Large intestine (tissue), 3 donors: ENCODE measurements around the gene MPRIP. TPM values are rescaled to one million over a fixed set of nuclear protein-coding genes. Genes with fewer than 3 reads are reported as not detected.

Experiments
- DNase-seq, 2 donors: peaks; one replicate each; pipeline versions ENCODE4 v3.0.0 to v3.0.0-alpha.2; 2013
- H3K27ac ChIP-seq: one replicate; pipeline ENCODE4 v1.5.1; 2013; ENCODE audit warnings: low read length
- H3K27me3 ChIP-seq: 2 replicates; pipeline ENCODE4 v1.6.1; 2013; ENCODE audit warnings: low read length; ENCODE audit not compliant: control insufficient read depth, insufficient read depth
- H3K36me3 ChIP-seq: 2 replicates; pipeline ENCODE4 v1.6.1; 2013; ENCODE audit warnings: low read length; ENCODE audit not compliant: control insufficient read depth, insufficient read depth
- H3K4me1 ChIP-seq: one replicate; pipeline ENCODE4 v1.6.1; 2013; ENCODE audit warnings: low read length; ENCODE audit not compliant: control insufficient read depth, insufficient read depth
- H3K4me3 ChIP-seq: one replicate; pipeline ENCODE4 v1.5.1; 2013; ENCODE audit warnings: low read length
- H3K9me3 ChIP-seq: one replicate; pipeline ENCODE4 v1.6.1; 2013; ENCODE audit warnings: mild to moderate bottlenecking, low read depth, low read length, moderate library complexity; ENCODE audit not compliant: control insufficient read depth
- WGBS: methylation state at CpG from one replicate; pipeline ENCODE4 v1.1.5; 2013; ENCODE audit warnings: low lambda C conversion rate; ENCODE audit not compliant: insufficient coverage; 5-methylcytosine and 5-hydroxymethylcytosine counted together
- polyA plus RNA-seq: library from polyadenylated mRNA; unstranded; fragments of 120-200 nt; gene quantifications from one replicate; pipeline ENCODE4 v1.2.1, GENCODE V29; 2013

MPRIP gene
- polyA plus RNA-seq, 1 donor, result 178 TPM

DNA sequence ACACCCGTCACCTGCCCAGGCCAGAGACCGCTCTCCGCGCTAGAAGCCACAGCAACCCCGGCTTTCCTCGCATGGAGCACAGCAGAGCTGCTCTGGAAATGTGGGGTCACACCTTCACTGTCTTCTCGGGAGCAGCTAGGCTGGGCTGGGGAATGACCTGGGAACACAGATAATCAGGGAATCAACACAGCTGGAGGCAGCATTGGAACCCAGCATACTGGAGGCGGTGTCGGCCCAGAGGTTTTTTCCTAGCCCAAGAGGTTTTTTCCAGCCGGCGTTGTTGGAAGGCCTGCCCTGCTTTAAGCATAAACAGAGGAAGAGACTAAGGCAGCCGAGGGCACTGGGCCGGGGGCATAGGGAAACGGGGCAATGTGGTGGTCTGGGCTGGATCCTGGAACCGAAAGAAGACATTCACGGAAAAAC is 164.7 kb downstream of the MPRIP start:
- Histone ChIP-seq H3K27ac (no peak overlapping the region), H3K4me3 (no peak overlapping the region), H3K9me3 (peaks cover 6% of the 10 kb centered on the region), H3K4me1 (peaks cover 20% of the 10 kb centered on the region), H3K36me3 (peaks cover 20% of the 10 kb centered on the region), H3K27me3 (no peaks in the 10 kb centered on the region)
- no peak for DNase-seq
- WGBS, result 93% methylated on average over 3 of the region's 16 CpGs

- peaks cover 14% of the 10 kb centered on the region for H3K36me3 ChIP-seq
- H3K27me3 ChIP-seq, result no peaks in the 10 kb centered on the region
- no peak overlapping the region for H3K27ac ChIP-seq
- H3K4me1 ChIP-seq, result peaks cover 20% of the 10 kb centered on the region
- no CpG with 5 or more reads among the region's 8 CpGs for WGBS
- no peak for DNase-seq
- peaks cover 6% of the 10 kb centered on the region for H3K9me3 ChIP-seq
- H3K4me3 ChIP-seq, result no peak overlapping the region
These were observed 165.7 kb downstream of the MPRIP start for GRCh38 chr17:17207998-17208397.

DNA sequence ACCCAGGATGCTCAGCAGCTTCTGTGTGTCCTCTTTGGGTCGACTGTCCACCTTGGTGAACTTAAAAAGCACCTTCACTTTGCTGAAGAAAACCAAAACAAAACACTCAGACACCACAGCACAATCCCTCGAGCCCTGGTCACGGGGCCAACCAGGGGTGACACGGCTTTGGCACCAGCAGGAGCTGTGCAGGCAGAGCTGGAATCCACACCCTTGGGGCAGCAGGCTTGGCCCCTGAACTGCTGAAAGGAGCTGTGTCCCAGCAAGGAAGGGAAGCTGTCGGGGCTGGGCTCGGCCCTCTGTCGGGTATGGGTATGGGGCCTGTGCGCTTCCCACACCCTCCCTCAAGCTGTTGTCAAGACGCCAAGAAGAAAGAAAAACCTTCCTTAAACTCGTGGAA is 171.5 kb downstream of the MPRIP start:
- H3K4me1 ChIP-seq, result no peaks in the 10 kb centered on the region
- no peaks in the 10 kb centered on the region for H3K27me3 ChIP-seq
- H3K9me3 ChIP-seq, result no peaks in the 10 kb centered on the region
- H3K27ac ChIP-seq, result no peak overlapping the region
- H3K4me3 ChIP-seq, result no peak overlapping the region
- 80% methylated on average over 1 of the region's 10 CpGs for WGBS
- peaks cover 68% of the 10 kb centered on the region for H3K36me3 ChIP-seq
- no peak for DNase-seq

GRCh38 chr17:17214646-17215436 is 172.6 kb downstream of the MPRIP start:
- H3K36me3 ChIP-seq, result peaks cover 75% of the 10 kb centered on the region
- H3K27ac ChIP-seq, result no peak overlapping the region
- H3K9me3 ChIP-seq, result no peaks in the 10 kb centered on the region
- H3K4me3 ChIP-seq, result no peak overlapping the region
- no peaks in the 10 kb centered on the region for H3K4me1 ChIP-seq
- no CpG with 5 or more reads among the region's 27 CpGs for WGBS
- no peak for DNase-seq
- H3K27me3 ChIP-seq, result no peaks in the 10 kb centered on the region

DNA sequence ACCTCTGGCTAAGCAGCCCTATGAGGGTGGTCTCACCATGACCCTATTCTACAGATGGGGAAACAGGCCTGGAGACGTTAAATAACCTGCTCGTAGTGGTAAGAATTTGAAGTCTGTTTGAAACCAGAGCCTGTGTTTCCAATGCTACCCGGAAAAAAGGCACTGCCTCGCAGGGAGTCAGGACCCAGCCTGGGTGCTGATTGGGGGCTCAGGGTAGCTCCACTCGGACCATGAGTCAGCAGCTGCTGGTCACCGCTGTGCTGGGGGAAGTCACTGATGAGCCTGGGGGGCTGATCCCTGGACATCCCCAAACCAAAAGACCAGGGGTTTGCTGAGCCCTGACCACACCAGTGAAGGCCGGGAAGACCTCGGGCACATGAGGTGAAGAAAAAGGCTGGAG is 173.3 kb downstream of the MPRIP start:
- H3K27ac ChIP-seq, result no peak overlapping the region
- H3K36me3 ChIP-seq, result peaks cover 81% of the 10 kb centered on the region
- H3K9me3 ChIP-seq, result no peaks in the 10 kb centered on the region
- H3K27me3 ChIP-seq, result no peaks in the 10 kb centered on the region
- no peaks in the 10 kb centered on the region for H3K4me1 ChIP-seq
- DNase-seq, result no peak
- H3K4me3 ChIP-seq, result no peak overlapping the region
- WGBS, result no CpG with 5 or more reads among the region's 8 CpGs

GRCh38 chr17:17216236-17216635 is 174.0 kb downstream of the MPRIP start:
- Histone ChIP-seq H3K4me3 (no peak overlapping the region), H3K4me1 (no peaks in the 10 kb centered on the region), H3K27me3 (no peaks in the 10 kb centered on the region), H3K36me3 (peaks cover 83% of the 10 kb centered on the region), H3K9me3 (no peaks in the 10 kb centered on the region), H3K27ac (no peak overlapping the region)
- no peak for DNase-seq
- WGBS, result no CpG with 5 or more reads among the region's 17 CpGs

- Histone ChIP-seq H3K4me3 (no peak overlapping the region), H3K4me1 (no peaks in the 10 kb centered on the region), H3K27me3 (no peaks in the 10 kb centered on the region), H3K36me3 (peaks cover 84% of the 10 kb centered on the region), H3K9me3 (no peaks in the 10 kb centered on the region), H3K27ac (no peak overlapping the region)
- DNase-seq, result no peak
- WGBS, result no CpG with 5 or more reads among the region's 16 CpGs
These were observed 174.5 kb downstream of the MPRIP start for GRCh38 chr17:17216776-17217175.

DNA sequence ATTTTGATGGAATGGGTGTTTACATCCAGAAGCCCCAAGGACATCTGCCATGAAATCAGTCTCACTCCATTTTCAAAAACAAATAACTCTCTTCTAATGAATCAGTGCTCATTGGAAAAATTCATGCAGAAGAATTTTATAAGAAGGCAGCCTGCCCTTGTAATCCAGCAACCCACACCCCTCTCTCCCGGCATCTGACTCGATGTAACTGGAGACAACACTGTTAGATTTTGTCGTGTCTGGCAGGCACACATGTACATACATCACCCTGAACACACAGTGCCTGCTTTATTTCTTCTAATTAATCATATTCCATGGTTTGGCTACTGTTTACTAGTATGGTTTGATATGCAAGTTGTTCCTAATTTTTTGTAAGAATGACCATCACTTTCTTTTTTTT is 175.7 kb downstream of the MPRIP start:
- H3K27me3 ChIP-seq, result no peaks in the 10 kb centered on the region
- no CpG with 5 or more reads among the region's 3 CpGs for WGBS
- no peaks in the 10 kb centered on the region for H3K4me1 ChIP-seq
- no peaks in the 10 kb centered on the region for H3K9me3 ChIP-seq
- peaks cover 90% of the 10 kb centered on the region for H3K36me3 ChIP-seq
- no peak overlapping the region for H3K27ac ChIP-seq
- no peak for DNase-seq
- H3K4me3 ChIP-seq, result no peak overlapping the region

- H3K27me3 ChIP-seq, result no peaks in the 10 kb centered on the region
- no peak overlapping the region for H3K27ac ChIP-seq
- 100% methylated on average over 1 of the region's 8 CpGs for WGBS
- no peaks in the 10 kb centered on the region for H3K4me1 ChIP-seq
- H3K9me3 ChIP-seq, result no peaks in the 10 kb centered on the region
- no peak overlapping the region for H3K4me3 ChIP-seq
- H3K36me3 ChIP-seq, result peaks cover 93% of the 10 kb centered on the region
- DNase-seq, result no peak
These were observed 178.3 kb downstream of the MPRIP start for GRCh38 chr17:17220529-17220928.

DNA sequence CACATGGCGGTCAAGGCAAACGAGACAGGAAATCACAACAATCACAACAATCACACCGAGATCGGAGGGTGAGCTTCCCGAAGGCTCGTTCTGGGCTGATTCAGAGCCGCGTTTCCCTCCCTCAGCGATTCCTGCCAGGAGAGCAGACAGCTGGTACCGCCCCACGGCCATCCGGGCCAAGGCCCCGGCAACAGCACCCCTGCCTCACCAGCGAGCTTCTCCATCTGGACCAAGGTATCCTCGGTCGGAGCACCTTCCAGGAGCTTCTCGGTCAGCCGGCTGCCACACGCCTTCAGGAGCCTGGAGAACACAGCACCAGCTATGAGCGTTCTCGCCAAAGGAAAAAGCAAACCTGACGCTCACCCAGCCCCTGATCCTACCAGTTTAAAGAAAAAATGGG is 179.1 kb downstream of the MPRIP start:
- Histone ChIP-seq H3K4me1 (no peaks in the 10 kb centered on the region), H3K27ac (no peak overlapping the region), H3K27me3 (no peaks in the 10 kb centered on the region), H3K9me3 (no peaks in the 10 kb centered on the region), H3K4me3 (no peak overlapping the region), H3K36me3 (peaks cover 93% of the 10 kb centered on the region)
- no CpG with 5 or more reads among the region's 22 CpGs for WGBS
- DNase-seq, result no peak

GRCh38 chr17:17223736-17224135 is 181.5 kb downstream of the MPRIP start:
- Histone ChIP-seq H3K4me1 (no peaks in the 10 kb centered on the region), H3K4me3 (no peak overlapping the region), H3K27me3 (no peaks in the 10 kb centered on the region), H3K27ac (no peak overlapping the region), H3K9me3 (no peaks in the 10 kb centered on the region), H3K36me3 (peaks cover 93% of the 10 kb centered on the region)
- no CpG with 5 or more reads among the region's 16 CpGs for WGBS
- no peak for DNase-seq
